ENCODE results near the gene C11orf91. TPM values are rescaled to one million over a fixed set of nuclear protein-coding genes. Genes with fewer than 3 reads are reported as not detected.

C11orf91 gene
- total RNA-seq, 1 donor from 2014 or later, result 0.69 TPM

GRCh38 chr11:33719587-33719986, 19.0 kb upstream of the C11orf91 start:
- peaks cover 5% of the 10 kb centered on the region for H3K4me1 Mint-ChIP-seq (ENCODE audit: low read depth)
- no peak for DNase-seq (ENCODE audit: low spot score, unreplicated experiment)
- H3K27ac Mint-ChIP-seq, result peak overlapping the region; percentile 33
- no peak for TF ChIP-seq CTCF (IDR thresholded peaks at IDR 0.05; ENCODE audit: unreplicated experiment)
- peaks cover 20% of the 10 kb centered on the region for H3K36me3 Mint-ChIP-seq (ENCODE audit: insufficient read depth)
- H3K27me3 Mint-ChIP-seq, result no peaks in the 10 kb centered on the region
- no peaks in the 10 kb centered on the region for H3K9me3 Mint-ChIP-seq (ENCODE audit: low read depth)
- H3K4me3 Mint-ChIP-seq (ENCODE audit: low read depth), result no peak overlapping the region

- Mint-ChIP-seq H3K4me1 (ENCODE audit: low read depth) (peaks cover 6% of the 10 kb centered on the region), H3K4me3 (ENCODE audit: low read depth) (no peak overlapping the region), H3K36me3 (ENCODE audit: insufficient read depth) (peaks cover 19% of the 10 kb centered on the region), H3K27ac (no peak overlapping the region), H3K27me3 (no peaks in the 10 kb centered on the region), H3K9me3 (ENCODE audit: low read depth) (no peaks in the 10 kb centered on the region)
- TF ChIP-seq CTCF (IDR thresholded peaks at IDR 0.05; ENCODE audit: unreplicated experiment), result no peak
- no peak for DNase-seq (ENCODE audit: low spot score, unreplicated experiment)
These were observed 17.8 kb upstream of the C11orf91 start for GRCh38 chr11:33718440-33718839.

- Mint-ChIP-seq H3K27ac (no peak overlapping the region), H3K4me1 (ENCODE audit: low read depth) (peaks cover 9% of the 10 kb centered on the region), H3K9me3 (ENCODE audit: low read depth) (no peaks in the 10 kb centered on the region), H3K27me3 (no peaks in the 10 kb centered on the region), H3K36me3 (ENCODE audit: insufficient read depth) (peaks cover 18% of the 10 kb centered on the region), H3K4me3 (ENCODE audit: low read depth) (no peak overlapping the region)
- TF ChIP-seq CTCF (IDR thresholded peaks at IDR 0.05; ENCODE audit: unreplicated experiment), result peak; percentile 21
- no peak for DNase-seq (ENCODE audit: low spot score, unreplicated experiment)
These were observed 15.6 kb upstream of the C11orf91 start for GRCh38 chr11:33716243-33716642.

GRCh38 chr11:33713856-33714398, 13.3 kb upstream of the C11orf91 start:
- H3K36me3 Mint-ChIP-seq (ENCODE audit: insufficient read depth), result peaks cover 18% of the 10 kb centered on the region
- no peaks in the 10 kb centered on the region for H3K27me3 Mint-ChIP-seq
- no peak for TF ChIP-seq CTCF (IDR thresholded peaks at IDR 0.05; ENCODE audit: unreplicated experiment)
- H3K4me3 Mint-ChIP-seq (ENCODE audit: low read depth), result no peak overlapping the region
- H3K4me1 Mint-ChIP-seq (ENCODE audit: low read depth), result peaks cover 9% of the 10 kb centered on the region
- no peaks in the 10 kb centered on the region for H3K9me3 Mint-ChIP-seq (ENCODE audit: low read depth)
- DNase-seq (ENCODE audit: low spot score, unreplicated experiment), result no peak
- no peak overlapping the region for H3K27ac Mint-ChIP-seq

GRCh38 chr11:33713151-33713855, 12.7 kb upstream of the C11orf91 start:
- H3K36me3 Mint-ChIP-seq (ENCODE audit: insufficient read depth), result peaks cover 17% of the 10 kb centered on the region

More at GRCh38 chr11:33713151-33713855, 12.7 kb upstream of the C11orf91 start:
- no peak for DNase-seq (ENCODE audit: low spot score, unreplicated experiment)
- H3K4me1 Mint-ChIP-seq (ENCODE audit: low read depth), result peaks cover 9% of the 10 kb centered on the region
- H3K9me3 Mint-ChIP-seq (ENCODE audit: low read depth), result no peaks in the 10 kb centered on the region
- no peak overlapping the region for H3K4me3 Mint-ChIP-seq (ENCODE audit: low read depth)
- H3K27ac Mint-ChIP-seq, result no peak overlapping the region
- H3K27me3 Mint-ChIP-seq, result no peaks in the 10 kb centered on the region
- no peak for TF ChIP-seq CTCF (IDR thresholded peaks at IDR 0.05; ENCODE audit: unreplicated experiment)
